Mesendoderm (in vitro differentiated cells): Measurements from ENCODE around the gene MAMDC4.

ENCODE experiments used
- DNase-seq: peaks from one replicate; pipeline ENCODE4 v3.0.0; 2013
- H2AK5ac ChIP-seq: 2 replicates; pipeline ENCODE4 v1.6.1; 2013; ENCODE audit warnings: low read length, inconsistent platforms
- H2BK120ac ChIP-seq: 2 replicates; pipeline ENCODE4 v1.6.1; 2013; ENCODE audit warnings: low read depth, mild to moderate bottlenecking, low read length, moderate library complexity, mixed read lengths
- H2BK15ac ChIP-seq: replicated peaks from 2 replicates; pipeline ENCODE4 v1.6.1; 2013; ENCODE audit warnings: low read depth, mild to moderate bottlenecking, moderate library complexity
- H2BK5ac ChIP-seq: 2 replicates; pipeline ENCODE4 v1.6.1; 2013; ENCODE audit warnings: low read length, inconsistent platforms
- H3K18ac ChIP-seq: 2 replicates; pipeline ENCODE4 v1.6.1; 2013; ENCODE audit warnings: mild to moderate bottlenecking, low read length, mixed read lengths
- H3K23ac ChIP-seq: one replicate; pipeline ENCODE4 v1.6.1; 2013; ENCODE audit warnings: low read length
- H3K27ac ChIP-seq: 2 replicates; pipeline ENCODE4 v1.5.1; 2013; ENCODE audit warnings: low read depth, mild to moderate bottlenecking, inconsistent platforms, low read length, moderate library complexity
- H3K27me3 ChIP-seq: 2 replicates; pipeline ENCODE4 v1.6.1; 2013; ENCODE audit warnings: low read length, control low read depth, mild to moderate bottlenecking, inconsistent platforms; ENCODE audit not compliant: insufficient read depth, poor library complexity
- H3K36me3 ChIP-seq: 2 replicates; pipeline ENCODE4 v1.6.1; 2013; ENCODE audit warnings: low read length, inconsistent platforms; ENCODE audit not compliant: control insufficient read depth, insufficient read depth
- H3K4ac ChIP-seq: one replicate; pipeline ENCODE4 v1.6.1; 2013; ENCODE audit warnings: low read depth, mild to moderate bottlenecking, low read length, moderate library complexity
- H3K4me1 ChIP-seq: 2 replicates; pipeline ENCODE4 v1.6.1; 2013; ENCODE audit warnings: low read depth, low read length, inconsistent platforms; ENCODE audit not compliant: control insufficient read depth
- H3K4me2 ChIP-seq: 2 replicates; pipeline ENCODE4 v1.6.1; 2013; ENCODE audit warnings: low read length
- H3K4me3 ChIP-seq: 2 replicates; pipeline ENCODE4 v1.5.1; 2013; ENCODE audit warnings: mild to moderate bottlenecking, low read length
- H3K56ac ChIP-seq: one replicate; pipeline ENCODE4 v1.6.1; 2013; ENCODE audit warnings: low read length
- H3K79me1 ChIP-seq: 2 replicates; pipeline ENCODE4 v1.6.1; 2013; ENCODE audit warnings: low read length, inconsistent platforms
- H3K79me2 ChIP-seq: 2 replicates; pipeline ENCODE4 v1.6.1; 2013; ENCODE audit warnings: mild to moderate bottlenecking, low read length; ENCODE audit not compliant: control insufficient read depth, insufficient read depth
- H3K9ac ChIP-seq: 2 replicates; pipeline ENCODE4 v1.6.1; 2013; ENCODE audit warnings: low read length, inconsistent platforms
- H4K5ac ChIP-seq: one replicate; pipeline ENCODE4 v1.6.1; 2013; ENCODE audit warnings: low read length
- H4K8ac ChIP-seq: one replicate; pipeline ENCODE4 v1.6.1; 2013; ENCODE audit warnings: low read depth, mild to moderate bottlenecking, control low read depth, low read length, moderate library complexity
- WGBS: extraction: QIAGEN DNeasy Blood & Tissue Kit; methylation state at CpG from one replicate; pipeline ENCODE4 v1.1.7; 2013; ENCODE audit warnings: low lambda C conversion rate, missing lambda C conversion rate; ENCODE audit not compliant: insufficient coverage; ENCODE audit errors: extremely low coverage; 5-methylcytosine and 5-hydroxymethylcytosine counted together

The MAMDC4 gene

GRCh38 chr9:136888454-136888853 lies 36.3 kb downstream of the MAMDC4 start:
- no peaks in the 10 kb centered on the region for H3K4me1 ChIP-seq
- no peak overlapping the region for H4K8ac ChIP-seq
- no peak overlapping the region for H3K9ac ChIP-seq
- no peak for DNase-seq
- H3K27ac ChIP-seq = no peak overlapping the region
- H3K4me3 ChIP-seq = no peak overlapping the region
- H2BK120ac ChIP-seq = no peak overlapping the region
- no peak overlapping the region for H3K4me2 ChIP-seq
- no peak overlapping the region for H3K4ac ChIP-seq
- no peak overlapping the region for H2AK5ac ChIP-seq
- H3K79me2 ChIP-seq = peaks cover 49% of the 10 kb centered on the region
- H3K27me3 ChIP-seq = no peaks in the 10 kb centered on the region
- H3K36me3 ChIP-seq = peaks cover 3% of the 10 kb centered on the region
- H3K18ac ChIP-seq = no peak overlapping the region
- no peak overlapping the region for H3K56ac ChIP-seq
- H3K23ac ChIP-seq = no peak overlapping the region
- no peak overlapping the region for H4K5ac ChIP-seq
- no CpG with 5 or more reads among the region's 8 CpGs for WGBS
- no peak overlapping the region for H2BK5ac ChIP-seq
- peaks cover 22% of the 10 kb centered on the region for H3K79me1 ChIP-seq
- H2BK15ac ChIP-seq = no peak overlapping the region

GRCh38 chr9:136889858-136890257 lies 37.7 kb downstream of the MAMDC4 start:
- no CpG with 5 or more reads among the region's 42 CpGs for WGBS
- no peaks in the 10 kb centered on the region for H3K4me1 ChIP-seq
- no peak for DNase-seq
- H3K4me3 ChIP-seq = no peak overlapping the region
- peaks cover 3% of the 10 kb centered on the region for H3K36me3 ChIP-seq
- no peak overlapping the region for H3K23ac ChIP-seq
- no peak overlapping the region for H3K18ac ChIP-seq
- no peak overlapping the region for H3K56ac ChIP-seq
- H3K9ac ChIP-seq = no peak overlapping the region
- H3K4me2 ChIP-seq = no peak overlapping the region
- no peak overlapping the region for H4K5ac ChIP-seq
- H2BK120ac ChIP-seq = no peak overlapping the region
- peaks cover 53% of the 10 kb centered on the region for H3K79me2 ChIP-seq
- peaks cover 26% of the 10 kb centered on the region for H3K79me1 ChIP-seq
- no peaks in the 10 kb centered on the region for H3K27me3 ChIP-seq
- no peak overlapping the region for H3K4ac ChIP-seq
- no peak overlapping the region for H2AK5ac ChIP-seq
- H2BK15ac ChIP-seq = no peak overlapping the region
- no peak overlapping the region for H4K8ac ChIP-seq
- no peak overlapping the region for H3K27ac ChIP-seq
- no peak overlapping the region for H2BK5ac ChIP-seq

- Histone ChIP-seq H2BK15ac (no peak overlapping the region), H3K79me1 (peaks cover 29% of the 10 kb centered on the region), H3K9ac (no peak overlapping the region), H2AK5ac (no peak overlapping the region), H4K8ac (no peak overlapping the region), H3K4me2 (no peak overlapping the region), H2BK5ac (no peak overlapping the region), H4K5ac (no peak overlapping the region), H3K23ac (no peak overlapping the region), H3K4ac (no peak overlapping the region), H3K79me2 (peaks cover 56% of the 10 kb centered on the region), H3K18ac (no peak overlapping the region), H2BK120ac (no peak overlapping the region), H3K27me3 (no peaks in the 10 kb centered on the region), H3K4me1 (no peaks in the 10 kb centered on the region), H3K36me3 (peaks cover 3% of the 10 kb centered on the region), H3K56ac (no peak overlapping the region), H3K27ac (no peak overlapping the region), H3K4me3 (no peak overlapping the region)
- no CpG with 5 or more reads among the region's 13 CpGs for WGBS
- no peak for DNase-seq
These were observed 38.5 kb downstream of the MAMDC4 start for GRCh38 chr9:136890661-136891060.

DNA sequence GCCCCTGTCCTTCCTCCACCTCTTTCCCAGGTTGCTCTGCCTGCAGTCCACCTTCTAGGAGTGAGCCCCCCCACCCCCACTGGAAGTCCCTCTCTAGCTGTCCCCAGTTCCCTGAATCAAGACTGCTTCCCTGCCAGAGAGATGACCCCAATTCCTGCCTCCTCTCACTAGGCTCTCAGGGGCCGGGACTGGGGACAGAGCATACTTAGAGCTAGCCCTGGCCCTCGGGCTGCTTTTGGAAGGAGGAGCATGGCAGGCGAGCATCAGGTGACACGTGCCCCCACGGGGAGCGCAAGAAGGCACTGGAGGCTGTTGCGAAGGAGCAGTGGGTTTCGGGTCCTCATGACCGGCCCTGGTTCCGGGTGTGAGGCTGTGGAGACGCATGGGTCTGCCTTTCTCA lies 43.9 kb downstream of the MAMDC4 start:
- H3K27ac ChIP-seq = no peak overlapping the region
- no peak overlapping the region for H4K8ac ChIP-seq
- H3K36me3 ChIP-seq = peaks cover 8% of the 10 kb centered on the region
- H3K4me2 ChIP-seq = no peak overlapping the region
- H2AK5ac ChIP-seq = no peak overlapping the region
- H3K18ac ChIP-seq = no peak overlapping the region
- no peaks in the 10 kb centered on the region for H3K4me1 ChIP-seq
- no peak overlapping the region for H3K4ac ChIP-seq
- peaks cover 23% of the 10 kb centered on the region for H3K79me2 ChIP-seq
- H2BK5ac ChIP-seq = no peak overlapping the region
- H3K23ac ChIP-seq = no peak overlapping the region
- no peaks in the 10 kb centered on the region for H3K27me3 ChIP-seq
- H4K5ac ChIP-seq = no peak overlapping the region
- WGBS = no CpG with 5 or more reads among the region's 11 CpGs
- H3K4me3 ChIP-seq = no peak overlapping the region
- H2BK120ac ChIP-seq = no peak overlapping the region
- H2BK15ac ChIP-seq = no peak overlapping the region
- H3K9ac ChIP-seq = no peak overlapping the region
- H3K79me1 ChIP-seq = peaks cover 18% of the 10 kb centered on the region
- DNase-seq = no peak
- H3K56ac ChIP-seq = no peak overlapping the region

DNA sequence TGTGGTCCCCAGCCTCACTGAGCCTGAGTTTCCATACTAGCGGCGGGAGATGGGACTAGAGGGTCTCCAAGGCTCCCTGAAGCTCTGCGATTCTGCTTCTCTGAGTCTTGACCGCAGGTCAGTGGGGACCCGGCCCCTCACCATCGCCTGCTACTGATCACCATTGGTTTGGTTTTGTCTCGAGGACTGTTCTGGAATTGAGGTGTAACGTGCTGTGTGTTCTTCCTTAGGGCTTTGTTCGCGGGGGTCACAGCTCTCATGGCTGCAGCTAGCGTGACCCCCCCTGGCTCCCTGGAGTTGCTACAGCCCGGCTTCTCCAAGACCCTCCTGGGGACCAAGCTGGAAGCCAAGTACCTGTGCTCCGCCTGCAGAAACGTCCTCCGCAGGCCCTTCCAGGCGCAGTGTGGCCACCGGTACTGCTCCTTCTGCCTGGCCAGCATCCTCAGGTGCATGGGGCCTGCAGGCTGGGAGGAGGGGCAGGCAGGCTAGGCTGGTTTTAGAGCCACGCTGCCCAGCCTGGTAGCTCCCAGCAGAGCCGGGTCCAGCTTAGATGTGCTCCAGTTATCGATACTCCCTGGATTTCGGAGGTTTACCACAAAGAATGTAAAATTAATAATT lies 46.4 kb downstream of the MAMDC4 start:
- peaks cover 11% of the 10 kb centered on the region for H3K79me1 ChIP-seq
- peaks cover 10% of the 10 kb centered on the region for H3K79me2 ChIP-seq
- no peak overlapping the region for H4K5ac ChIP-seq
- no peak overlapping the region for H3K4ac ChIP-seq
- no peaks in the 10 kb centered on the region for H3K27me3 ChIP-seq
- no peak overlapping the region for H3K4me2 ChIP-seq
- H3K4me3 ChIP-seq = no peak overlapping the region
- no peak overlapping the region for H2BK15ac ChIP-seq
- no peak for DNase-seq
- H2BK120ac ChIP-seq = no peak overlapping the region
- no peak overlapping the region for H2BK5ac ChIP-seq
- H3K27ac ChIP-seq = no peak overlapping the region
- H4K8ac ChIP-seq = no peak overlapping the region
- no peak overlapping the region for H3K23ac ChIP-seq
- no peaks in the 10 kb centered on the region for H3K4me1 ChIP-seq
- no CpG with 5 or more reads among the region's 21 CpGs for WGBS
- no peak overlapping the region for H3K18ac ChIP-seq
- no peak overlapping the region for H2AK5ac ChIP-seq
- no peak overlapping the region for H3K9ac ChIP-seq
- H3K36me3 ChIP-seq = peaks cover 9% of the 10 kb centered on the region
- no peak overlapping the region for H3K56ac ChIP-seq

- H3K36me3 ChIP-seq = peaks cover 9% of the 10 kb centered on the region
- WGBS = no CpG with 5 or more reads among the region's 9 CpGs
- H4K8ac ChIP-seq = no peak overlapping the region
- no peaks in the 10 kb centered on the region for H3K4me1 ChIP-seq
- no peak for DNase-seq
- H3K56ac ChIP-seq = no peak overlapping the region
- H2AK5ac ChIP-seq = no peak overlapping the region
- peaks cover 11% of the 10 kb centered on the region for H3K79me1 ChIP-seq
- no peak overlapping the region for H2BK15ac ChIP-seq
- H3K4me2 ChIP-seq = no peak overlapping the region
- H3K27ac ChIP-seq = no peak overlapping the region
- no peaks in the 10 kb centered on the region for H3K27me3 ChIP-seq
- H4K5ac ChIP-seq = no peak overlapping the region
- no peak overlapping the region for H2BK5ac ChIP-seq
- no peak overlapping the region for H3K18ac ChIP-seq
- H3K4me3 ChIP-seq = no peak overlapping the region
- H3K79me2 ChIP-seq = peaks cover 10% of the 10 kb centered on the region
- no peak overlapping the region for H2BK120ac ChIP-seq
- H3K4ac ChIP-seq = no peak overlapping the region
- no peak overlapping the region for H3K9ac ChIP-seq
- no peak overlapping the region for H3K23ac ChIP-seq
These were observed 47.0 kb downstream of the MAMDC4 start for GRCh38 chr9:136899196-136899595.
